HEK293 (cell line): ENCODE results near the gene MIF4GD.

ENCODE experiments used
- CTCF ChIA-PET: fragments of 350-600 bp; formaldehyde crosslinking; extraction: SDS; loops from one replicate; lab custom pipeline; 2021; ENCODE audit warnings: antibody characterized with exemption; lab: Yijun Ruan, JAX
- POLR2A ChIA-PET: fragments of 300-600 bp; formaldehyde crosslinking; extraction: SDS; loops from one replicate; lab custom pipeline; 2020; ENCODE audit warnings: antibody characterized with exemption, inconsistent platforms; lab: Yijun Ruan, JAX
- H3K27ac ChIP-seq: fragments of 200-500 bp; sonication (Bioruptor generic); 2 replicates; pipeline ENCODE4 v1.5.1; 2014; ENCODE audit warnings: low read depth, low read length, control low read depth, inconsistent platforms; ENCODE audit errors: extremely low read depth
- H3K36me3 ChIP-seq, 2 experiments: fragments of 200-500 bp in 1 of 2; sonication (Bioruptor generic) in 1 of 2; 1 replicate in 1 of 2; 2 replicates in 1 of 2; pipeline ENCODE4 v1.5.1; 2014 to 2017; ENCODE audit warnings: inconsistent platforms in 2 of 2, low read length in 2 of 2; ENCODE audit not compliant: control insufficient read depth in 2 of 2, insufficient read depth in 1 of 2
- H3K4me1 ChIP-seq: fragments of 200-500 bp; sonication (Bioruptor generic); 2 replicates; pipeline ENCODE4 v1.5.1; 2014; ENCODE audit warnings: mild to moderate bottlenecking, low read length, inconsistent platforms; ENCODE audit not compliant: control insufficient read depth, insufficient read depth
- H3K4me3 ChIP-seq: 2 replicates; pipeline ENCODE4 v1.5.1; 2011; ENCODE audit warnings: low read depth, mild to moderate bottlenecking, control low read depth, low read length, moderate library complexity
- H3K9me3 ChIP-seq: fragments of 200-500 bp; sonication (Bioruptor generic); 2 replicates; pipeline ENCODE4 v1.5.1; 2014; ENCODE audit warnings: low read depth, low read length, inconsistent platforms; ENCODE audit not compliant: control insufficient read depth, insufficient read depth
- GLI2 ChIP-seq: fragments of 450-650 bp; formaldehyde crosslinking; IDR thresholded peaks from 2 replicates; pipeline ENCODE4; 2017; ENCODE audit warnings: missing biosample characterization, missing genetic modification characterization, low read depth, borderline replicate concordance
- HOXD13 ChIP-seq: sonication (generic); formaldehyde crosslinking; IDR thresholded peaks from 2 replicates; pipeline ENCODE4 v1.8.0; 2022; ENCODE audit warnings: missing genetic modification reagents, borderline replicate concordance
- OSR2 ChIP-seq: fragments of 450-650 bp; formaldehyde crosslinking; IDR thresholded peaks from 2 replicates; pipeline ENCODE4 v1.5.1; 2016; ENCODE audit warnings: missing biosample characterization, missing genetic modification characterization
- TCF7L2 ChIP-seq: IDR thresholded peaks from 2 replicates; pipeline ENCODE4 v1.6.1; 2011; ENCODE audit warnings: low read depth, mild to moderate bottlenecking, inconsistent platforms, low read length, moderate library complexity, borderline replicate concordance
- ZBTB17 ChIP-seq: fragments of 450-650 bp; formaldehyde crosslinking; IDR thresholded peaks from 2 replicates; pipeline ENCODE4 v1.5.1; 2016; ENCODE audit warnings: missing biosample characterization, missing genetic modification characterization
- ZBTB44 ChIP-seq: fragments of 450-650 bp; IDR thresholded peaks from 2 replicates; pipeline ENCODE4 v1.5.1; 2018; ENCODE audit warnings: missing biosample characterization, mild to moderate bottlenecking, missing genetic modification characterization
- ZBTB48 ChIP-seq: fragments of 450-650 bp; formaldehyde crosslinking; IDR thresholded peaks from 2 replicates; pipeline ENCODE4 v1.5.1; 2016; ENCODE audit warnings: missing biosample characterization, missing genetic modification characterization
- ZBTB6 ChIP-seq: fragments of 450-650 bp; formaldehyde crosslinking; IDR thresholded peaks from 2 replicates; pipeline ENCODE4 v1.5.1; 2017; ENCODE audit warnings: missing biosample characterization, missing genetic modification characterization
- ZEB2 ChIP-seq: fragments of 450-650 bp; formaldehyde crosslinking; IDR thresholded peaks from 2 replicates; pipeline ENCODE4 v1.5.1; 2016; ENCODE audit warnings: missing biosample characterization, missing genetic modification characterization
- ZFP37 ChIP-seq: fragments of 450-650 bp; formaldehyde crosslinking; IDR thresholded peaks from 2 replicates; pipeline ENCODE4 v1.5.1; 2016; ENCODE audit warnings: missing biosample characterization, missing genetic modification characterization
- ZIC2 ChIP-seq: fragments of 450-650 bp; formaldehyde crosslinking; IDR thresholded peaks from 2 replicates; pipeline ENCODE4 v1.5.1; 2016; ENCODE audit warnings: missing biosample characterization, missing genetic modification characterization
- ZNF121 ChIP-seq: fragments of 450-650 bp; formaldehyde crosslinking; IDR thresholded peaks from 2 replicates; pipeline ENCODE4 v1.5.1; 2016; ENCODE audit warnings: missing biosample characterization, missing genetic modification characterization
- ZNF138 ChIP-seq: fragments of 450-650 bp; formaldehyde crosslinking; IDR thresholded peaks from 2 replicates; pipeline ENCODE4 v1.5.1; 2016; ENCODE audit warnings: missing biosample characterization, missing genetic modification characterization, borderline replicate concordance
- ZNF16 ChIP-seq: fragments of 450-650 bp; formaldehyde crosslinking; IDR thresholded peaks from 2 replicates; pipeline ENCODE4 v1.5.1; 2016; ENCODE audit warnings: low read depth, missing biosample characterization, missing genetic modification characterization
- ZNF311 ChIP-seq: fragments of 450-650 bp; formaldehyde crosslinking; IDR thresholded peaks from 2 replicates; pipeline ENCODE4 v1.5.1; 2017; ENCODE audit warnings: missing biosample characterization, missing genetic modification characterization, borderline replicate concordance
- ZNF404 ChIP-seq: fragments of 450-650 bp; formaldehyde crosslinking; IDR thresholded peaks from 2 replicates; pipeline ENCODE4 v1.5.1; 2017; ENCODE audit warnings: missing biosample characterization, missing genetic modification characterization
- ZNF433 ChIP-seq: fragments of 450-650 bp; formaldehyde crosslinking; IDR thresholded peaks from 2 replicates; pipeline ENCODE4 v1.5.1; 2016; ENCODE audit warnings: missing biosample characterization, missing genetic modification characterization, low read depth
- ZNF473 ChIP-seq: fragments of 450-650 bp; formaldehyde crosslinking; IDR thresholded peaks from 2 replicates; pipeline ENCODE4 v1.5.1; 2017; ENCODE audit warnings: missing biosample characterization, missing genetic modification characterization
- ZNF514 ChIP-seq: fragments of 450-650 bp; formaldehyde crosslinking; IDR thresholded peaks from 2 replicates; pipeline ENCODE4 v1.5.1; 2016; ENCODE audit warnings: missing biosample characterization, missing genetic modification characterization
- ZNF548 ChIP-seq: fragments of 450-650 bp; formaldehyde crosslinking; IDR thresholded peaks from 2 replicates; pipeline ENCODE4 v1.5.1; 2016; ENCODE audit warnings: missing biosample characterization, missing genetic modification characterization
- ZNF596 ChIP-seq: fragments of 450-650 bp; IDR thresholded peaks from 2 replicates; pipeline ENCODE4 v1.5.0; 2018; ENCODE audit warnings: missing biosample characterization, mild to moderate bottlenecking, missing genetic modification characterization, moderate library complexity
- ZNF639 ChIP-seq: fragments of 450-650 bp; formaldehyde crosslinking; IDR thresholded peaks from 2 replicates; pipeline ENCODE4 v1.5.1; 2016; ENCODE audit warnings: missing biosample characterization, missing genetic modification characterization
- ZNF664 ChIP-seq: fragments of 450-650 bp; formaldehyde crosslinking; IDR thresholded peaks from 2 replicates; pipeline ENCODE4 v1.5.1; 2016; ENCODE audit warnings: missing biosample characterization, missing genetic modification characterization
- ZNF76 ChIP-seq: fragments of 450-650 bp; formaldehyde crosslinking; IDR thresholded peaks from 2 replicates; pipeline ENCODE4; 2016; ENCODE audit warnings: low read depth, missing biosample characterization, missing genetic modification characterization, borderline replicate concordance

Gene MIF4GD

GRCh38 chr17:75315541-75316243, 44.7 kb upstream of the MIF4GD start:
- POLR2A ChIA-PET: interaction anchor here (0.8 to 2.9 kb wide), 6 partner anchors 26 to 97 kb away, joined by 4 to 16 read pairs (median 6); partner anchors contain the start of genes GRB2 and SLC25A19
- CTCF ChIA-PET: interaction anchor here (0.6 to 1.4 kb wide), 5 partner anchors 7 to 340 kb away, joined by 3 to 4 read pairs (median 4); partner anchors contain the start of gene MIF4GD
- Histone ChIP-seq H3K4me1 (no peaks in the 10 kb centered on the region), H3K27ac (no peak overlapping the region), H3K9me3 (no peaks in the 10 kb centered on the region), H3K36me3 (peaks cover 9 to 30% of the 10 kb centered on the region in 2 experiments), H3K4me3 (no peak overlapping the region)
- TF ChIP-seq ZBTB44 (no peak), ZNF138 (tag by site-specific recombination) (no peak), ZFP37 (tag by site-specific recombination) (no peak), OSR2 (tag by site-specific recombination) (no peak), ZNF76 (no peak), ZNF514 (no peak), ZBTB6 (tag by site-specific recombination) (no peak), ZBTB48 (no peak), ZNF311 (tag by site-specific recombination) (no peak)

GRCh38 chr17:75313941-75314551, 43.0 kb upstream of the MIF4GD start:
- no peaks in the 10 kb centered on the region for H3K4me1 ChIP-seq
- peaks cover 0 to 16% of the 10 kb centered on the region in 2 experiments; a peak in 1 of 3 replicates for H3K36me3 ChIP-seq
- POLR2A ChIA-PET: interaction anchor here (0.8 kb wide), 1 partner anchor 92 kb away, joined by 3 read pairs; no protein-coding TSS in a partner anchor
- H3K9me3 ChIP-seq: no peaks in the 10 kb centered on the region
- TF ChIP-seq HOXD13 (CRISPR knock-in tag) (no peak), ZNF404 (no peak), ZNF548 (tag by site-specific recombination) (no peak), ZNF121 (tag by site-specific recombination) (no peak), ZNF16 (tag by site-specific recombination) (no peak), GLI2 (no peak), ZNF639 (no peak), ZEB2 (tag by site-specific recombination) (no peak), TCF7L2 (no peak), ZIC2 (no peak), ZNF433 (no peak), ZBTB17 (tag by site-specific recombination) (no peak), ZNF664 (no peak), ZNF473 (tag by site-specific recombination) (no peak), ZNF596 (no peak)
- TF ChIP-seq, all 188 proteins: peak for 0
- H3K4me3 ChIP-seq: no peak overlapping the region
- no peak overlapping the region for H3K27ac ChIP-seq
- CTCF ChIA-PET: interaction anchor here (1.4 kb wide), 1 partner anchor 9 kb away, joined by 3 read pairs; no protein-coding TSS in a partner anchor
